HEK293 (cell line): ENCODE data around the gene SCAMP3.

Source experiments
- CTCF ChIA-PET: fragments of 350-600 bp; formaldehyde crosslinking; extraction: SDS; loops from one replicate; lab custom pipeline; 2021; ENCODE audit warnings: antibody characterized with exemption; lab: Yijun Ruan, JAX
- POLR2A ChIA-PET: fragments of 300-600 bp; formaldehyde crosslinking; extraction: SDS; loops from one replicate; lab custom pipeline; 2020; ENCODE audit warnings: antibody characterized with exemption, inconsistent platforms; lab: Yijun Ruan, JAX
- H3K27ac ChIP-seq: fragments of 200-500 bp; sonication (Bioruptor generic); 2 replicates; pipeline ENCODE4 v1.5.1; 2014; ENCODE audit warnings: low read depth, low read length, control low read depth, inconsistent platforms; ENCODE audit errors: extremely low read depth
- H3K36me3 ChIP-seq, 2 experiments: fragments of 200-500 bp in 1 of 2; sonication (Bioruptor generic) in 1 of 2; 1 replicate in 1 of 2; 2 replicates in 1 of 2; pipeline ENCODE4 v1.5.1; 2014 to 2017; ENCODE audit warnings: inconsistent platforms in 2 of 2, low read length in 2 of 2; ENCODE audit not compliant: control insufficient read depth in 2 of 2, insufficient read depth in 1 of 2
- H3K4me1 ChIP-seq: fragments of 200-500 bp; sonication (Bioruptor generic); 2 replicates; pipeline ENCODE4 v1.5.1; 2014; ENCODE audit warnings: mild to moderate bottlenecking, low read length, inconsistent platforms; ENCODE audit not compliant: control insufficient read depth, insufficient read depth
- H3K4me3 ChIP-seq: 2 replicates; pipeline ENCODE4 v1.5.1; 2011; ENCODE audit warnings: low read depth, mild to moderate bottlenecking, control low read depth, low read length, moderate library complexity
- H3K9me3 ChIP-seq: fragments of 200-500 bp; sonication (Bioruptor generic); 2 replicates; pipeline ENCODE4 v1.5.1; 2014; ENCODE audit warnings: low read depth, low read length, inconsistent platforms; ENCODE audit not compliant: control insufficient read depth, insufficient read depth
- GLIS2 ChIP-seq: fragments of 450-650 bp; formaldehyde crosslinking; IDR thresholded peaks from 2 replicates; pipeline ENCODE4 v1.5.1; 2016; ENCODE audit warnings: missing biosample characterization, missing genetic modification characterization
- KLF16 ChIP-seq: fragments of 450-650 bp; formaldehyde crosslinking; IDR thresholded peaks from 2 replicates; pipeline ENCODE4 v1.5.1; 2017; ENCODE audit warnings: missing biosample characterization, missing genetic modification characterization
- SP3 ChIP-seq: fragments of 450-650 bp; formaldehyde crosslinking; IDR thresholded peaks from 2 replicates; pipeline ENCODE4 v1.5.1; 2016; ENCODE audit warnings: missing biosample characterization, missing genetic modification characterization
- SP7 ChIP-seq: fragments of 450-650 bp; formaldehyde crosslinking; IDR thresholded peaks from 2 replicates; pipeline ENCODE4 v1.5.1; 2016; ENCODE audit warnings: missing biosample characterization, missing genetic modification characterization
- ZBTB20 ChIP-seq: fragments of 450-650 bp; formaldehyde crosslinking; IDR thresholded peaks from 2 replicates; pipeline ENCODE4 v1.5.1; 2016; ENCODE audit warnings: missing biosample characterization, missing genetic modification characterization
- ZIC2 ChIP-seq: fragments of 450-650 bp; formaldehyde crosslinking; IDR thresholded peaks from 2 replicates; pipeline ENCODE4 v1.5.1; 2016; ENCODE audit warnings: missing biosample characterization, missing genetic modification characterization
- ZNF121 ChIP-seq: fragments of 450-650 bp; formaldehyde crosslinking; IDR thresholded peaks from 2 replicates; pipeline ENCODE4 v1.5.1; 2016; ENCODE audit warnings: missing biosample characterization, missing genetic modification characterization
- ZNF146 ChIP-seq: fragments of 450-650 bp; formaldehyde crosslinking; IDR thresholded peaks from 2 replicates; pipeline ENCODE4 v1.5.1; 2016; ENCODE audit warnings: missing biosample characterization, missing genetic modification characterization
- ZNF155 ChIP-seq: fragments of 450-650 bp; formaldehyde crosslinking; IDR thresholded peaks from 2 replicates; pipeline ENCODE4 v1.5.1; 2016; ENCODE audit warnings: missing biosample characterization, missing genetic modification characterization
- ZNF16 ChIP-seq: fragments of 450-650 bp; formaldehyde crosslinking; IDR thresholded peaks from 2 replicates; pipeline ENCODE4 v1.5.1; 2016; ENCODE audit warnings: low read depth, missing biosample characterization, missing genetic modification characterization
- ZNF174 ChIP-seq: fragments of 450-650 bp; formaldehyde crosslinking; IDR thresholded peaks from 2 replicates; pipeline ENCODE4 v1.5.0; 2017; ENCODE audit warnings: missing biosample characterization, mild to moderate bottlenecking, missing genetic modification characterization
- ZNF221 ChIP-seq: fragments of 450-650 bp; formaldehyde crosslinking; IDR thresholded peaks from 2 replicates; pipeline ENCODE4 v1.5.1; 2017; ENCODE audit warnings: missing biosample characterization, missing genetic modification characterization, borderline replicate concordance
- ZNF302 ChIP-seq: fragments of 450-650 bp; formaldehyde crosslinking; IDR thresholded peaks from 2 replicates; pipeline ENCODE4 v1.5.1; 2016; ENCODE audit warnings: missing biosample characterization, missing genetic modification characterization, low read depth
- ZNF366 ChIP-seq: fragments of 450-650 bp; formaldehyde crosslinking; conservative IDR thresholded peaks from 2 replicates; pipeline ENCODE4 v1.5.1; 2016; ENCODE audit warnings: missing biosample characterization, missing genetic modification characterization
- ZNF394 ChIP-seq: fragments of 450-650 bp; formaldehyde crosslinking; IDR thresholded peaks from 2 replicates; pipeline ENCODE4 v1.5.1; 2016; ENCODE audit warnings: missing biosample characterization, missing genetic modification characterization, mild to moderate bottlenecking, moderate library complexity, borderline replicate concordance
- ZNF521 ChIP-seq: fragments of 450-650 bp; formaldehyde crosslinking; IDR thresholded peaks from 2 replicates; pipeline ENCODE4 v1.5.1; 2017; ENCODE audit warnings: missing biosample characterization, mild to moderate bottlenecking, missing genetic modification characterization
- ZNF621 ChIP-seq: fragments of 450-650 bp; formaldehyde crosslinking; IDR thresholded peaks from 2 replicates; pipeline ENCODE4 v1.5.1; 2017; ENCODE audit warnings: missing biosample characterization, missing genetic modification characterization
- ZNF777 ChIP-seq: fragments of 450-650 bp; formaldehyde crosslinking; IDR thresholded peaks from 2 replicates; pipeline ENCODE4 v1.5.1; 2017; ENCODE audit warnings: missing biosample characterization, missing genetic modification characterization, borderline replicate concordance
- ZNF785 ChIP-seq: fragments of 450-650 bp; formaldehyde crosslinking; IDR thresholded peaks from 2 replicates; pipeline ENCODE4 v1.5.1; 2016; ENCODE audit warnings: missing biosample characterization, missing genetic modification characterization
- TF ChIP-seq, protein P1 (sequence below): fragments of 450-650 bp; formaldehyde crosslinking; IDR thresholded peaks from 2 replicates; pipeline ENCODE4 v1.5.1; 2016; ENCODE audit warnings: missing biosample characterization, missing genetic modification characterization
- TF ChIP-seq, protein P2 (sequence below): fragments of 450-650 bp; formaldehyde crosslinking; IDR thresholded peaks from 2 replicates; pipeline ENCODE4 v1.5.1; 2016; ENCODE audit warnings: missing biosample characterization, missing genetic modification characterization
- TF ChIP-seq, protein P3 (sequence below): fragments of 450-650 bp; formaldehyde crosslinking; conservative IDR thresholded peaks from 2 replicates; pipeline ENCODE4 v1.5.1; 2016; ENCODE audit warnings: low read depth, missing biosample characterization, missing genetic modification characterization
- TF ChIP-seq, protein P4 (sequence below): fragments of 450-650 bp; formaldehyde crosslinking; IDR thresholded peaks from 2 replicates; pipeline ENCODE4 v1.5.1; 2016; ENCODE audit warnings: missing biosample characterization, missing genetic modification characterization
- TF ChIP-seq, protein P5 (sequence below): fragments of 450-650 bp; formaldehyde crosslinking; IDR thresholded peaks from 2 replicates; pipeline ENCODE4 v1.5.1; 2016; ENCODE audit warnings: missing biosample characterization, missing genetic modification characterization
- TF ChIP-seq, protein P6 (sequence below): fragments of 450-650 bp; formaldehyde crosslinking; IDR thresholded peaks from 2 replicates; pipeline ENCODE4 v1.5.1; 2016; ENCODE audit warnings: missing biosample characterization, missing genetic modification characterization

Gene SCAMP3

DNA sequence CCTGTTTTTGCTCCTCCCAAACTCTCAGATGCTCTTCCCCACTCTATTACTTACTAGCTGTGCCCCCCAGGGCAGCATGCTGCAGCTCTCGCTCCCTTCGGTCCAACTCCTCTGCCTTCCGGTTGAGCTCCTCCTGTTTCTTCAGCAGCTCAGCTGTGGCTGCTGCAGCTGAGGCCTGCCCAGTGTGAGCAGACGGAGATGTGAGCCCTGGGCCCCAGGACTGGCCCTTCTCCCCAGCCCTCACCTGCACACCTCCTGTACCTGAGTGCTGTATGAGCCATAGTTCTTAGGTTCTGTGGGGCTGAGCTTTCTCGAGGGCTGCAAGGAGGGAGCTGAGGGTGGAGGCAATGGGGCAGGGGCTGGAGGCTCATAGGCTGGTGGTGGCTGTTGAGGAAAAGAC lies 1.9 kb downstream of the SCAMP3 start:
- H3K9me3 ChIP-seq: no peaks in the 10 kb centered on the region
- no peaks in the 10 kb centered on the region for H3K4me1 ChIP-seq
- H3K27ac ChIP-seq: no peak overlapping the region
- TF ChIP-seq ZNF785 (no peak), SP3 (tag by site-specific recombination) (no peak), ZBTB20 (tag by site-specific recombination) (no peak), ZNF366 (no peak), ZNF174 (no peak), ZNF777 (tag by site-specific recombination) (no peak), SP7 (tag by site-specific recombination) (no peak), ZNF121 (tag by site-specific recombination) (no peak), ZNF394 (tag by site-specific recombination) (no peak), ZNF621 (tag by site-specific recombination) (no peak), KLF16 (no peak), ZNF521 (no peak), ZNF146 (tag by site-specific recombination) (no peak), ZNF302 (tag by site-specific recombination) (no peak), GLIS2 (tag by site-specific recombination) (no peak)
- TF ChIP-seq, protein P1, sequence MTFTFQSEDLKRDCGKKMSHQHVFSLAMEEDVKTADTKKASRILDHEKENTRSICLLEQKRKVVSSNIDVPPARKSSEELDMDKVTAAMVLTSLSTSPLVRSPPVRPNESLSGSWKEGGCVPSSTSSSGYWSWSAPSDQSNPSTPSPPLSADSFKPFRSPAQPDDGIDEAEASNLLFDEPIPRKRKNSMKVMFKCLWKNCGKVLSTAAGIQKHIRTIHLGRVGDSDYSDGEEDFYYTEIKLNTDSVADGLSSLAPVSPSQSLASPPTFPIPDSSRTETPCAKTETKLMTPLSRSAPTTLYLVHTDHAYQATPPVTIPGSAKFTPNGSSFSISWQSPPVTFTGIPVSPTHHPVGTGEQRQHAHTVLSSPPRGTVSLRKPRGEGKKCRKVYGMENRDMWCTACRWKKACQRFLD (tag by site-specific recombination): no peak
- TF ChIP-seq, protein P2, sequence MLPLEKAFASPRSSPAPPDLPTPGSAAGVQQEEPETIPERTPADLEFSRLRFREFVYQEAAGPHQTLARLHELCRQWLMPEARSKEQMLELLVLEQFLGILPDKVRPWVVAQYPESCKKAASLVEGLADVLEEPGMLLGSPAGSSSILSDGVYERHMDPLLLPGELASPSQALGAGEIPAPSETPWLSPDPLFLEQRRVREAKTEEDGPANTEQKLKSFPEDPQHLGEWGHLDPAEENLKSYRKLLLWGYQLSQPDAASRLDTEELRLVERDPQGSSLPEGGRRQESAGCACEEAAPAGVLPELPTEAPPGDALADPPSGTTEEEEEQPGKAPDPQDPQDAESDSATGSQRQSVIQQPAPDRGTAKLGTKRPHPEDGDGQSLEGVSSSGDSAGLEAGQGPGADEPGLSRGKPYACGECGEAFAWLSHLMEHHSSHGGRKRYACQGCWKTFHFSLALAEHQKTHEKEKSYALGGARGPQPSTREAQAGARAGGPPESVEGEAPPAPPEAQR: no peak
- TF ChIP-seq, protein P3, sequence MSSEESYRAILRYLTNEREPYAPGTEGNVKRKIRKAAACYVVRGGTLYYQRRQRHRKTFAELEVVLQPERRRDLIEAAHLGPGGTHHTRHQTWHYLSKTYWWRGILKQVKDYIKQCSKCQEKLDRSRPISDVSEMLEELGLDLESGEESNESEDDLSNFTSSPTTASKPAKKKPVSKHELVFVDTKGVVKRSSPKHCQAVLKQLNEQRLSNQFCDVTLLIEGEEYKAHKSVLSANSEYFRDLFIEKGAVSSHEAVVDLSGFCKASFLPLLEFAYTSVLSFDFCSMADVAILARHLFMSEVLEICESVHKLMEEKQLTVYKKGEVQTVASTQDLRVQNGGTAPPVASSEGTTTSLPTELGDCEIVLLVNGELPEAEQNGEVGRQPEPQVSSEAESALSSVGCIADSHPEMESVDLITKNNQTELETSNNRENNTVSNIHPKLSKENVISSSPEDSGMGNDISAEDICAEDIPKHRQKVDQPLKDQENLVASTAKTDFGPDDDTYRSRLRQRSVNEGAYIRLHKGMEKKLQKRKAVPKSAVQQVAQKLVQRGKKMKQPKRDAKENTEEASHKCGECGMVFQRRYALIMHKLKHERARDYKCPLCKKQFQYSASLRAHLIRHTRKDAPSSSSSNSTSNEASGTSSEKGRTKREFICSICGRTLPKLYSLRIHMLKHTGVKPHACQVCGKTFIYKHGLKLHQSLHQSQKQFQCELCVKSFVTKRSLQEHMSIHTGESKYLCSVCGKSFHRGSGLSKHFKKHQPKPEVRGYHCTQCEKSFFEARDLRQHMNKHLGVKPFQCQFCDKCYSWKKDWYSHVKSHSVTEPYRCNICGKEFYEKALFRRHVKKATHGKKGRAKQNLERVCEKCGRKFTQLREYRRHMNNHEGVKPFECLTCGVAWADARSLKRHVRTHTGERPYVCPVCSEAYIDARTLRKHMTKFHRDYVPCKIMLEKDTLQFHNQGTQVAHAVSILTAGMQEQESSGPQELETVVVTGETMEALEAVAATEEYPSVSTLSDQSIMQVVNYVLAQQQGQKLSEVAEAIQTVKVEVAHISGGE (tag by site-specific recombination): no peak
- no peak overlapping the region for H3K4me3 ChIP-seq
- ChIA-PET CTCF (interaction anchor here (0.7 to 6.2 kb wide), 5 partner anchors 10 to 63 kb away, joined by 3 to 91 read pairs (median 3); no protein-coding TSS in a partner anchor), POLR2A (interaction anchor here (1.6 to 4.2 kb wide), 4 partner anchors 9 to 63 kb away, joined by 3 to 54 read pairs (median 24); partner anchors contain the start of gene CLK2)
- peaks cover 4 to 69% of the 10 kb centered on the region in 2 experiments for H3K36me3 ChIP-seq

DNA sequence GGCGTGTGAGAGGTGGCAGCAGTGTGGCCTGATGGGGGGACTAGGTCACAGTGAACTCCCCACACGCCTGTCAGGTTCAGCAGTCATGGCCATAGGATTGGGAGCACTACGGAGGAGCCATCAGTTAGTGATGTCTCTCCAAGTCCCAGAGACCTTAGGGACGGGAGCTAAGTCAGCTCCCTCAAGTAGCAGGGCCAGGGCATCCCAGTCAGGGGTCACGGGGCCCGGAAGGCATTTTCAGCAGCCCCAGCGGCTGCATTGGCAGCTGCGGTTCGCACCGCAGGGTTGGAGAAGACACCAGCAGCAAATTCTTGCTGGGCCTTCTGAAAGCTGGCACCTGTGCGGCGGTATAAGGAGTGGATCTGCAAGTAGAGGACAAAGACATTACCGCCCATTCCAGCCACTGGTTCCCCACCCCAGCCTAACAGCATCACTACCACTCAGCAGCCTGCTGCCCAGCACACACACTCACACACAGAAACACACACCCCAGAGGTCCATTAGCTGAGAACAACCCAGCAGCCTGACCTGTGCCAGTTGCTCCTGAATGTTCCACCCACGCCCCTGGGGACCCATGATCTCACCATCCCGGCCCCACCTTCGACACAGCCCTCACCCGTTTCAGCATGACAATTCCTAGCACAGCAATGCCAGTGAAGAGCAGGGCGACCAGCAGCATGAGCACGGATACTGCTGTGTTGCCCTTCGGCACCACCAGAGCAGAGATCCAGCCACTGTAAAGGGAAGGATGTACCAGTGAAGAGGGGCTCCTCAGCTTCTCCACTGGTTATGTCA lies 5.9 kb downstream of the SCAMP3 start:
- H3K36me3 ChIP-seq: peaks cover 0 to 54% of the 10 kb centered on the region in 2 experiments; a peak in 2 of 3 replicates
- ChIA-PET POLR2A (interaction anchor here (1.2 to 3.7 kb wide), 3 partner anchors 17 to 83 kb away, joined by 4 to 28 read pairs (median 8); partner anchors contain the start of genes CLK2 and KRTCAP2), CTCF (interaction anchor here (0.8 to 1.5 kb wide), 4 partner anchors 10 to 50 kb away, joined by 3 to 4 read pairs (median 4); no protein-coding TSS in a partner anchor)
- no peaks in the 10 kb centered on the region for H3K4me1 ChIP-seq
- H3K9me3 ChIP-seq: no peaks in the 10 kb centered on the region
- peak overlapping the region; percentile 72; the same call in 1 of the 2 replicates for H3K27ac ChIP-seq
- H3K4me3 ChIP-seq: no peak overlapping the region
- TF ChIP-seq, protein P4, sequence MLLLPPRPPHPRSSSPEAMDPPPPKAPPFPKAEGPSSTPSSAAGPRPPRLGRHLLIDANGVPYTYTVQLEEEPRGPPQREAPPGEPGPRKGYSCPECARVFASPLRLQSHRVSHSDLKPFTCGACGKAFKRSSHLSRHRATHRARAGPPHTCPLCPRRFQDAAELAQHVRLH: no peak
- 0 out of 2 replicates have a peak, but pooled peaks have one; percentile 30 for TF ChIP-seq ZIC2 (tag by site-specific recombination)
- TF ChIP-seq ZNF155 (tag by site-specific recombination): no peak
- TF ChIP-seq, protein P5, sequence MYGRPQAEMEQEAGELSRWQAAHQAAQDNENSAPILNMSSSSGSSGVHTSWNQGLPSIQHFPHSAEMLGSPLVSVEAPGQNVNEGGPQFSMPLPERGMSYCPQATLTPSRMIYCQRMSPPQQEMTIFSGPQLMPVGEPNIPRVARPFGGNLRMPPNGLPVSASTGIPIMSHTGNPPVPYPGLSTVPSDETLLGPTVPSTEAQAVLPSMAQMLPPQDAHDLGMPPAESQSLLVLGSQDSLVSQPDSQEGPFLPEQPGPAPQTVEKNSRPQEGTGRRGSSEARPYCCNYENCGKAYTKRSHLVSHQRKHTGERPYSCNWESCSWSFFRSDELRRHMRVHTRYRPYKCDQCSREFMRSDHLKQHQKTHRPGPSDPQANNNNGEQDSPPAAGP: peak; percentile 94
- TF ChIP-seq ZNF16 (tag by site-specific recombination): no peak
- TF ChIP-seq, protein P6, sequence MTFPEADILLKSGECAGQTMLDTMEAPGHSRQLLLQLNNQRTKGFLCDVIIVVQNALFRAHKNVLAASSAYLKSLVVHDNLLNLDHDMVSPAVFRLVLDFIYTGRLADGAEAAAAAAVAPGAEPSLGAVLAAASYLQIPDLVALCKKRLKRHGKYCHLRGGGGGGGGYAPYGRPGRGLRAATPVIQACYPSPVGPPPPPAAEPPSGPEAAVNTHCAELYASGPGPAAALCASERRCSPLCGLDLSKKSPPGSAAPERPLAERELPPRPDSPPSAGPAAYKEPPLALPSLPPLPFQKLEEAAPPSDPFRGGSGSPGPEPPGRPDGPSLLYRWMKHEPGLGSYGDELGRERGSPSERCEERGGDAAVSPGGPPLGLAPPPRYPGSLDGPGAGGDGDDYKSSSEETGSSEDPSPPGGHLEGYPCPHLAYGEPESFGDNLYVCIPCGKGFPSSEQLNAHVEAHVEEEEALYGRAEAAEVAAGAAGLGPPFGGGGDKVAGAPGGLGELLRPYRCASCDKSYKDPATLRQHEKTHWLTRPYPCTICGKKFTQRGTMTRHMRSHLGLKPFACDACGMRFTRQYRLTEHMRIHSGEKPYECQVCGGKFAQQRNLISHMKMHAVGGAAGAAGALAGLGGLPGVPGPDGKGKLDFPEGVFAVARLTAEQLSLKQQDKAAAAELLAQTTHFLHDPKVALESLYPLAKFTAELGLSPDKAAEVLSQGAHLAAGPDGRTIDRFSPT (tag by site-specific recombination): 0 out of 2 replicates have a peak, but pooled peaks have one; percentile 39
- TF ChIP-seq ZNF221 (tag by site-specific recombination): no peak
- TF ChIP-seq ZNF394 (tag by site-specific recombination): peak; percentile 79; the same call in 1 of the 2 replicates
